GDM1 (cell line): ENCODE measurements around the gene TTLL5.
"Not testable (repeated sequence)": the region's sequence is repeated elsewhere in the genome, so short reads cannot be mapped to it uniquely, and the experiment has no call there.

Source experiments
- DNase-seq: peaks from one replicate; lab custom pipeline; 2025; lab: John Stamatoyannopoulos, UW

TTLL5 gene

DNA sequence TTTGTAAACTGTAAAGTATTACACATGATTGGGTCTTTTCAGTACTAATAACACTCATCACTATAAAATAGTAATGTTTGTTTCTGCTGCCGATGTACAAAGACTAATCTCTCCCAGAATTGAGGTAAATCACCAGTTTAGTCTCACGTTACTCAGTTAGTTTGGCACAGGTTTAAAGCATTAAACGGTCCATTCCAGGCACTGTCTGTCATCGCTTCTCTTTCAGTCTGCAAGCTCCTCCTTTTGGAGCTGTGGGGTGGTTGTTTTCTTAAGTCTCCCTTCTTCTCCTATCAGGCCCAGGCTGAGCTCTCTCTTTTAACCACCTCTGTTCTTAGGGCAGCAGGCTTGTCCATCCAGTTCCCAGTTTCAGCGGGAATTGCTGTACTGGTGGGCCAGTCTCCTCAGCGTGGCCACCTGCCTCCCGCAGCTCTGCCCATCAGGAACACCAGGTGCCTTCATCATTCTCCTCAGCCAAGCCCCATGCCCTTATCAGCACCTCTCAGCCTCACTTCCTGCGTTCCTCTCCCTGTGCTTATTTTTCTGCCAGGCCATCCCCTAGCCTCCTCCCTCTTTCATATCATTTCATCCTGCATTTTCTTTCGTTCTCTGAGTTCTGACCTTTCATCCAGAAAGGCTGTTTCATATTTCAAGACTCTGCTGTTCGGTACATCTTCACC, 171.7 kb downstream of the TTLL5 start:
- no peak for DNase-seq

DNA sequence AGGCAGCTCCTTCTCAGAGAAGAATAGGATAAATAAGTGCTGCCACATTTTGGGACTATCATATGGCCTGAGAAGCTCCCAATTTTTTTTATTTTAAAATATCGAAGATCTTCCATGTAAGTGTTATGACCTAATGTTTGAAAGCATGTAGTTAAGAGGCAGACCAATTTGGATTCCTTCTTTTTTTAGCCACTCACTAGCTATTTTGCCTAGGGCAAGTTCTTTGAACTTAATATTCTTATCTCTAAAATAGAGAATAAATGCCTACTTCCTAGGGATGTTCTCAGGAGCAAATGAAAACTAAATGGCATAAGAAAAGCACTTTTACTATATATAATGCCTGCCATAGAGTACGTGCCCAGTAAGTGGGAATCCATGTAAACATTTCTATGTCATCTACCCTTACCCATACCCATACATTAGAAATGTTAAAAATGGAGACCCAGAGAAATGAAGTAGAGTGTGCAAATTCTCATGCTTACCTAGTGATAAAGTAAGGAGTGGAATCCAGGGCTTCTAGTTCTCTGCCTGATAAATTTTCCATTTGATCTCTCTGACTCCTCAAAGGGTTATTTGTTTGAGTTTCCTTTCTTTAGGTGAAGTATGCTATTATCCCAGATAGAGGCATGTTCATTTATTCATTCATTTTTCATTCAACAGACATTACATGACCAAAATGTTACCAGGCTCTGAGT, 172.4 kb downstream of the TTLL5 start:
- no peak for DNase-seq

DNA sequence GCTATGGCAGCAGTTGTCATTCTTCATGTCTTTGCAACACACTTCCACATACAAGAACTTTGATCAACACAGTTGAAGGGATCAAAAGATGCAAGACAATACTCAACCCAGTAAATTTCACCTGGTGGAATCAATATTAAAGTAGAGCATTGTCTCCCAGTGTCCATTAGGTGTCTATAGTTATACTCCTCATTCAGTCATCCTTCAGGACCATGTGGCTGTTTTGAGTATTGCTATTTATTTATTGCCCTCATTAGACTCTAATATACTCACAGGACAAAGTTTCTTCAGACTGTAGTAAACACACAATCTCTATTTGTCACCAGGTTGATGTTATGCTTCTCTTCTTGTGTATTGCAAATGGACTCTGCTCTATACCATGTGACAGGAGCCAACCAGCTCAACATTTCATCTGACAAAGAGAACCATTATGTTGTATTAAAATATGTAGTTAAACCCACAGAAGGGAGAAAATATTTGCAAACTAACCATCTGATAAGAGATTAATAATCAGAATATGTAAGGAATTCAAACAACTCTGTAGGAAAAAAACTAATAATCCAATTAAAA, 174.2 kb downstream of the TTLL5 start:
- DNase-seq = no peak

DNA sequence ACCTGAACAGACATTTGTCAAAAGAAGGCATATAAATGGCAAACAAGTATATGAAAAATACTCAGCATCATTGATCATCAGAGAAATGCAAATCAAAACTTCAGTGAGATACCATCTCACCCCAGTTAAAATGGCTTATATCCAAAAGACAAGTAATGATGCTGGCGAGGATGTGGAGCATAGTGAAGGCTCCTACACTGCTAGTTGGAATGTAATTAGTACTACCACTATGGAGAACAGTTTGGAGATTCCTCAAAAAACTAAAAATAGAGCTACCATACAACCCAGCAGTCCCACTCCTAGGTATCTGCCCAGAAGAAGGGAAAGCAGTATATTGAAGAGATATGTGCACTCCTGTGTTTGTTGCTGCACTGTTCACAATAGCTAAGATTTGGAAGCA, 174.7 kb downstream of the TTLL5 start:
- no peak for DNase-seq

DNA sequence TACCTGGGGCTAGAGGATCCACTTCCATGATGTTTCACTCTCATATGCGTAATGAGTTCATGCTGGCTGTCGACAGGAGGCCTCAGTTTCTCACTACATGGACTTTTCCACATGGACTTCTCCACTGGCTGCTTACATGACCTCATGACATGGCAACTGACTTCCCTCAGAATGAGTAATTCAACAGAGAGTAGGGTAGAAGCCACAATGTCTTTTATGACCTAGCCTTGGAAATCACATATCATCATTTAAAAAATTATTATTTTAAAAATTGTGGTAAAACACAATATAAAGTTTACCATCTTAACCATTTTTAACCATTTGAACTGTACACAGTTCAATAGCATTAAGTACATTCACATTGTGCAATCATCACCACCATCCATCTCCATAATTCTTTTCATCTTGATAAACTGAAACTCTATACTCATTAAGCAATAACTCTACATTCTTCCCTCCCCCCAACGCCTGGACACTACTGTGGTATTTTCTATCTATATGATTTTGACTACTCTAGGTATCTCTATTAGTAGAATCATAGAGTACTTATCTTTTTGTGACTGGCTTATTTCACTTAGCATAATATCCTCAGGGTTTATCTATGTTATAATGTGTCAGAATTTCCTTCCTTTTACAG, 176.2 kb downstream of the TTLL5 start:
- DNase-seq = no peak

DNA sequence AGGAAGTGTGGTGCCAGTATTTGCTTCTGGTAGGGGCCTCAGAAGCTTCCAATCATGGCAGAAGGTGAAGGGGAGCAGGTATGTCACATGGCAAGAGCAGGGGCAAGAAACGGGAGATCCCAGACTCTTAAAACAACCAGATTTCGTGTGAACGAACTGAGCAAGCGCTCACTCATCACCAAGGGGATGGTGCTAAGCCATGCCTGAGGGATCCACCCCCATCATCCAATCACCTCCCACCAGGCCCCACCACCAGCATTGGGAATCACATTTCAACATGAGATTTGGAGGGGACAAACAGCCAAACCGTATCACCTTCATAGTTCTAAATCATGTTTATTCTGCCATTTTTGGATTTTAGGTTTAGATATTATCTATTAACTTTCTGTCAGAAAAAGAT, 179.9 kb downstream of the TTLL5 start:
- DNase-seq = no peak

DNA sequence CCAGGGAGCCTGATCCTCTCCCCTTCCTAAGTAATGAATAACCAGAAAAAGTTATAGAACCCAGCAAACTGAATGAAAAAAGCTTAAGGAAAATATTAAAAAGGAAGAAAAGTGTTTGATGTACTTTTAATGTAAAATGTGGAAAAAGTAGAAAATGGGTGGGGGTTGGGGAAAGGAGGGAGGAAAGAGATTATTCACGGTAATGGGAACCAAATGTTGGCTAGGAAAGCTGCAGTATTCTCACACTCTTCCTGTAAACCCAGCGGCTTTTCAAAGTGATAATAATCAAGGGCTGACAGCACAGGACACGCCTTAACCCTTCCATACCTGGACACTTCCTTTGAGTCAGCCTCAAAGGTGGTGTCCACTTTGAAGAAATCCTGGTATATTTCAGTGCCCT, 181.5 kb downstream of the TTLL5 start:
- DNase-seq = no peak

DNA sequence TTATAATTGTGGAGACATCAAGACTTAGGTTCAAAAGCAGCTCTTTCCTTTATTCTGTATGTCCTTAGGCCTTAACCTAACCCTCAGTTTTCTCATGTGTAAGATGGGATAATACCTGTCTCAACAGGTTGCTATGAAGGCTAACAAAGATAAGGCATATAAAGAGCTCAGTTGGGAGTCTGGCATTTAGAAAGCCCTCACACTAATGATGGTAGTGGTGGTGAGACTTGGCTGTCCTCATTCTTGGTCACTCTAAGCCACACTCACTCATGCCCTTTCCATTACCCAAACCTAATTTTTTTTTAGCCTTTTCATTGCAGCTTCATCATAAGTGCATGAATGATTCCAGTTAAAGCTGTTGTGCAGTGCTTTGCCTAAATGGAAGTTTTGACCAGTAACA, 183.4 kb downstream of the TTLL5 start:
- DNase-seq = no peak

DNA sequence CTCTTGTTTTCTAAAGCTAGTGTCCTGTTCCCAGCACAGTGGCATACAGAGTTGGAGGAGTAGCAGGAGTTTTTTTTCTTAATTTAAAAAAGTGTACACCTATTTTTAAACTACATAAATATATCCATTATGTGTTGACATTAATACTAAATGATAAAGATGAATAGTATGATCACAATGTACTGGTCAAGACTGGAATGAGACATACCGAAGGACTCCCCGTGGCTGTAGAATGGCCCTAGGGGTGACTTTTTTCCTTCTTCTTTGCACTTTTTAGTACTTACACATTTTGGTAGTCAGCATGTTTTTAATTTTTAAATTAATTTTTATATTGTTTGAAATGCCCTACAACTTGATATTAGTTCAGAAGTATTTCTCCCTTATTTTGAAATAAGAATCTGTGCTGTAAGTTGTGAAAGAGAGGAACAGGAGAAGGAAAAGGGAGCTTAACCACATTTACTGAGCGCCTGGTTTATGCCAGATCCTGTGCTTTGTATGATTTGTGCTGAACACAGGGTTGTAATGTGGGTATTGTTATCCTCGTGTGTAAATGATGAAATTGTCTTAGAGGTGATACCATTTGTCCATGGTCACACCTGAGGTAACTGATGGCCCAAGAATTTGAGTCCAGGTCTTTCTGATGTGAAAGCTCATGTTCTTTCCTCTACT, 184.2 kb downstream of the TTLL5 start:
- DNase-seq = no peak

DNA sequence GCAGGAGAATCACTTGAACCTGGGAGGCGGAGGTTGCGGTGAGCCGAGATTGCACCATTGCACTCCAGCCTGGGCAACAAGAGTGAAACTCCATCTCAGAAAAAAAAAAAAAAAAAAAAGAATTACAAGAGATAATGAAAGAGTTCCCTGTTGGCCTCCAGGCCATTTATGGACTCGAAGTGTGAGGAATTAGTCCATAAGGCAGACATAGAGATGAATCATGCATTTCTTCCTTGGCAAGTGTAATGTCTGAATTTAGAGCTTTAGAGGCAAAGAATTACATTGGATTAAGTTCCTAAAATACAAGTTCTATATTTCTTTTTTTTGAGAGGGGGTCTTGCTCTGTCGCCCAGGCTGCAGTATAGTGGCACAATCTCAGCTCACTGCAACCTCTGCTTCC, 185.6 kb downstream of the TTLL5 start:
- DNase-seq = not testable (repeated sequence)

DNA sequence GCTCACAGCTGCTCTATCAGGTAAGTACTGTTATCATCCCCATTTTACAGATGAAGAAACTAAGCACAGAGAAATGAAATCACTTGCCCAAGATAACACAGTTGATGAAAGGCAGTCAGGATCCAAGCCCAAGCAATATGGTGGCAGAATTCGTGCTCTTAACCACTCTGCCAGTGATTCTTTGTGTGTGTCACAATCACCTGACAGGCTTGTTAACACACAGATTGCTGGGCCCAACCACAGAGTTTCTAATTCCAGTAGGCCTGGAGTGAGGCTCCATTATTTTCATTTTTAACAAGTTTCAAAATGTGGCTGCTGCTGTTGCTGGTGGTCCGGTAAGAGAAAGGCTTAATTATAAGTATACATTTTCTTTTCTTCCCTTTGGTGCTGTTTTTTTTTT, 186.5 kb downstream of the TTLL5 start:
- DNase-seq = no peak

DNA sequence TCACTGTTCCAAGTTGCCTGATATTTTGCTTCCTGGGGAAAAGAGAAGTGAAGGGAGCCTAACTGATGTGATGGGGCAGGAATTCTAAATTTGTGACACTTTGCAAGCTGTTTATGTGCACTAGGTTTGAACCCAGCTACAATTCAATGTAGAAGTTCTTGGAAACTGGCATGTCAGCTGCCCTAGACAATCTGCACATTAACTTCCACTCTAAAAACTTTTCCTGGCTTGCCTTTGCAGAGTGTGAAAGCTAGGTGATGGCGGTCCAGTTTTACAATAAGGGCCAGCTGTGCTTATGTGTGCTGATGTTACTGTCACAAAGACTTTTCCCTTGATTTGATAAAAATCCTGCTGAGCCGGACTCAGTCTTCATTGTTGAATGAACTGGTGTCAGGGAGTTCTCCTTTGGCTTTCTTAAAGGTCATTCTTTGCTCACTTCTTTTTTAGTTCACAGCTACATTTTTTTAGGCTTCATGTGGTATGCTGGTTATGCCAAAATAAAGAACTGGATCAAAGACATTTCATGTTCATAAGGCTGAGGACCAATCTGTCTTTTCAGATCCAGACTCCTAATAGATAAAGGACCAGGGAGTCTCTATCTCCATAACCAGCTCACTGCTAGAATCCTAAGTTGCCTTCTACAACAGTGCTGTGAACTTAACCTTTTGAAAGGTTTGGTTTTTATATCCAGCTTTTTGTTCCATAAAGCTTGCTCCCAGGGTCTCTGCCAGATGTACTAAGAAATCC, 187.3 kb downstream of the TTLL5 start:
- no peak for DNase-seq

DNA sequence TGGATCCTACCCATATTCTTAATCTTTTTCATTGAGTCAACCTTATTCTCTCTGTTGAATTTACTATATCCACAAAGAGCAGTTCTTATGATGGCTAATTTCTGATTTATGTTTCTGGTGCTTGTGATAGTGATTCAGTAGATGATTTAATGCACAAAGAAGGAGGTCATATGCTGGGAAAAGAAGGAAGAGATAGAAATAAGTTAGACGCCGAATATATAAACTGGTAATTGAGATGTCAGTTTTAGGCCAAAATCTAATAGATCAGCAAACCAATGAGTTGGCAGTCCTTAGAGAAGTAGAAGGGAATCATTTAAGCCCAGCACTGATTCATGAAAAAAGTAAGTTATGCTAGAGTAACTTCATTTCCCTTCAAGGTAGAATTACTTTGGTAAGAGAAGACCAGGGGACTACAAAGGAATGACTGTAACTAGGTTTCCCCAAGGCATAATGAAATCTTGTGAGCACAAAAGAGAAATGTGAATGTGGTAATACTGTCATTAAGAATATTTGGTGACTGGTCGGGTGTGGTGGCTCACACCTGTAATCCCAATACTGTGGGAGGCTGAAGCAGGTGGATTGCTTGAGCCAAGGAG, 188.4 kb downstream of the TTLL5 start:
- no peak for DNase-seq

DNA sequence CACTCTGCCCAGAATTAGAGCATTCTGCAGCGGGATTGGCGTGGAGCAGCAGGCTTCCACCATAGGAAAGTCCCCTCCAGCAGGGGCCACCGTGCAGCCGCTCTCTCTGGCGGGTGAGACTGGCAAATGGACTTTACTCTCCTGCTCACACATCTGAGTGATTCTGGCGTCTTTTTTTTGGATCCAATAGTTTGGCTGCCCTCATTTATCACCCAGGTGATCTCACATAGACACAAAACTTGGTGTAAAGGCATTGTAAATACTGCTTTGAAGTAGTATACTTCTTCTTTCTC, 190.5 kb downstream of the TTLL5 start:
- no peak for DNase-seq

DNA sequence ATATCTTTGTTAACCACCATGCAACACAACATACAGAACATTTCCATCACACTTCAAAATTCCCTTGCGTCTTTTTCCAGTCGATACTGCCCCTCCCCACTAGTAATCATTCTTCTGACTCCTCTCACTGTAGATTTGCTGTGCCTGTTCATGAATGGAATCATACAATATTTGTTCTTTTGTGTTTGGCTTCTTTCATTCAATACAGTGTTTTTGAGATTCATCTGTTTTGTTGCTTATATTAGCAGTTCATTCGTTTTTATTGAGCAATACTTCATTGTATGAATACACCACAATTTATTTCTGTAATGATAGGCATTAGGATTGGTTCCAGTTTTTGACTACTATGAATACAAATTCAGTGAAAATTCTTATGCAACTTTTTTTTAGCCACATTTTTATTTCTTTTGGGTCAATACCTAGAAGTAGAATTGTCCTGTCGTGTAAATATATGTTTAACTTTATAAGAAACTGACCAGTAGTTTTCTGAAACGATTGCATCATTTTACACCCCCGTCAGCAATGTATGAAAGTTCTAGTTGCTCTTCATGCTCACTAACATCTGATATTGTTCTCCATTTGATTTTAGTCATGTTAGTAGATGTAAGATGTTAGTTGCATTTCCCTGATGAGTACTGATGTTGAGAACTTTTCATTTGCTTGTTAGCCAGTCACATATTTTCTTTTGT, 193.2 kb downstream of the TTLL5 start:
- no peak for DNase-seq

DNA sequence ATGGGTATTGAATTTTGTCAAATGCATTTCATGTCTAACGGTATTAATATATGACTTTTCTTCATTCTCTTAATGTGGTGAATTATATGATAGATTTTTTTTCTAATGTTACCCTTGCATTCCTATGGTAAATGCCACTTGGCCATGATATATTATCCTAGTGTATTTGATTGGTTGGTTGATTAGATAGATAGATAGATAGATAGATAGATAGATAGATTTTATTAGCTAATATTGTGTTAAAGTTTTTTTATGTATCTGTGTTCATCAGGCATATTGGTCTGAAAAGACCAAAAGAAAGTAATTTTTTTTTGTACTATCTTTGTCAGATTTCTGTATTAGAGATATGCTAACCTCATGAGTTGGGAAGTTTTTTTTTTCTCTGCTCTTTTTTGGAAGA, 196.2 kb downstream of the TTLL5 start:
- no peak for DNase-seq

DNA sequence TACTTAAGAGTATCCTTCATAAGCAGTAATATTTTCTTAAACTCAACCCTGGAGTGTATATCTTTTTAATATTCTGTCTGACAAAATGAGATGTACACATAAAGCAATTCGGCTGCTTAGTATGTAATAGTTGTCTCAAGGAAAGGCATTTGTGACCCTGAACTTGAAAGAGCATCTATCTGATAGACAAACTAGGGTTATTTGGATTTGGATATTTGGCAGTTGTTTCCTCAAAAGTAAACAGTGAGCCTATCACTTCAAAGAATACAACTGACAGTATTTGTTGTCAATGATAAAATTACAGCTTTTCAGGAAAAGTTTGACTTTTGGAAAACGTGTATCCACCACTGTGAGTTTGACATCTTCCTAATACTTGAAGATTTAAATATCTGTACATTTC, 197.3 kb downstream of the TTLL5 start:
- no peak for DNase-seq

DNA sequence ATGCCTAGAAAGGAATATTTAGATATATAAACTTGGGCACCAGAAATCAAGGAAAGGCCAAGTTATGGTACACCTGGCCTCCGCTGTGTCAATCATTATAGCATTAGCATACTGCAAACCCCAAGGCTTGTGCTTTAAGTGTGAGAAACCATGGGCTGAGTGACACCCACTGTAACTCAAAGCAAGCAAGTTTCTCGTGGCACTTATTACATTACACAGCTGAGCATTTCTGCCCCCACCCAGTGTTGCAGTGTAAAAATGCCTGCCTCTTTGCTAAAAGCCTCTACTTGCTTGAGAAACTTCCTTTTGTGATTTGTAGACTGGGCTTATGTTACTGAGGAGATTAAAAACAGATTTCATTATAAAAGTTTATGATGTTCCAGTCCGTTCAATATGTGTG, 198.7 kb downstream of the TTLL5 start:
- DNase-seq = no peak

DNA sequence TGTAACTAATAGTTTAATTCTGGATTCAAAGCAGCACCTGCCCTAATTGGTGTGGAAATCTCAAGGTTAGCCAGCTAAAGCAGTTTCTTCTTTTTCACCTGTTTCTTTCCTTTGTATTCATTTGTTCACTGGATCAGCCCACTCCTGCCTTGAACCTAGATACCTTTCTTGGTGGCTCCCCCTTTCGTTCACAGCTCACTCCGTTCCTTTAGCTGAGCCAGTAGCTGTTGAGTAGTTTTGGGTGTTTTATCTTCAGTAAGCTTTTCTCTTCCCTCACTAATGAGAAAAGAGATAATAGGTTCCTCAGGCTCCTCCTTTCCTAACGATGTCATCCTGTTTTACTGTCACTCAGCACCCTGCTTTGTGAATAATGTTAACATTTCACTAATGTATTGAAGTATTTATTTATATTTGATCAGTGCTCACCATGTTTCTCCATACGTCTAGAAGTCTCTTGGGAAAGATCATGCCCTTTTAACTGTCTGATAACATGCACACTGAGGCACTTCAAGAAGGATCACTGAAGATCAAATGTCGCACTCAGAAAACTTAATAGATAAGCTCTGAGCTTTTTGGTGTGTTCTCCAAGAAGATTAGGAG, 199.6 kb downstream of the TTLL5 start:
- DNase-seq = no peak

DNA sequence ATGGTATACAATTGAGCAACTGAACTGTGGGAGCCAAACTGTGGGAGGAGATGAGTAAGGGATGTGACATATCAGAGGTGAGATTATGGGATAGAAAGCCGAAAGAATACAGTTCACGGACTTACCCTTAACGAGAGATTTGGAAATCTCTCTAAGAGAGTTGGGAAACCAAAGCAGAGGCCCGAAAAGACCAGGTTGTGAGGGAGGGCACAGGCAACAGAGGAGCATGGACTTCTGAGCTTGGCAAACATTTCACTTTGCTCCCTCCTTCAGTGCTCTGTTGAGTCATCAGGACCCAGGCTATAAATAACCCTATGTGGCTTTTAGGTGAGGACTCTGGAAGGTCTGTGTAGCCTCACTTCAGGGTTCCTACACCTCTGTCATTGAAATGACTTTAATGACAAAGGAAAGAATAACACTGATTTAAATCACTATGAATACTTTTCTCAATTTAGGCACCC, 200.1 kb downstream of the TTLL5 start:
- no peak for DNase-seq

DNA sequence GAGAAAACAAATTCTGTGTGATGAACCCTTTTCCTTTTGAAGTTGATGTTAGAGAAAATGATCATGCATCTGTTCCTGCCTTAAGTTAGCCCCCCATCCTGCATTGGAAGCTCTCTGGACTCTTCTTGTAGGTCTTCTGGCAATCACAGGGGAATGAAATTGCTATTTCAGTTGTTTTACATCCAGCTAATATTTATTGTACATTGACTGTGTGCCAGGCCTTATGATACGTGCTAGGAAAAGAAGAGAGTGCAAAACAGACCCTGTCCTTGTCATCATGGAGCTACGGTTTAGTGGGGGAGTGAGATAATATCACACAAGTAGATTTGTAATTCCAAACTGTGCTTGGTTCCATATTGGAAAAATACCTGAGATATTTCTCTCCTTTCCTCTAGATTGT, 202.2 kb downstream of the TTLL5 start:
- no peak for DNase-seq
